Karpas-422 (cell line): ENCODE measurements around the gene CASK. TPM values are rescaled to one million over a fixed set of nuclear protein-coding genes. Genes with fewer than 3 reads are reported as not detected.
"Not testable (repeated sequence)": the region's sequence is repeated elsewhere in the genome, so short reads cannot be mapped to it uniquely, and the experiment has no call there.

Experiments
- DNase-seq: peaks from one replicate; pipeline ENCODE4 v3.0.0-alpha.2; 2015
- H2AFZ ChIP-seq: fragments of 200-600 bp; sonication (generic); 2 replicates; pipeline ENCODE4 v1.6.1; 2014; ENCODE audit warnings: antibody characterized with exemption, low read length, mixed read lengths
- H3K27ac ChIP-seq: fragments of 200-600 bp; sonication (generic); 2 replicates; pipeline ENCODE4 v1.5.1; 2014; ENCODE audit warnings: mild to moderate bottlenecking, low read length, moderate library complexity
- H3K27me3 ChIP-seq: fragments of 200-600 bp; sonication (generic); 2 replicates; pipeline ENCODE4 v1.6.1; 2014; ENCODE audit warnings: low read length, mixed read lengths
- H3K36me3 ChIP-seq: fragments of 200-600 bp; sonication (generic); 2 replicates; pipeline ENCODE4 v1.6.1; 2014; ENCODE audit warnings: low read length, mixed read lengths; ENCODE audit not compliant: insufficient read depth
- H3K4me1 ChIP-seq: fragments of 200-600 bp; sonication (generic); 2 replicates; pipeline ENCODE4 v1.6.1; 2014; ENCODE audit warnings: mild to moderate bottlenecking, low read length, mixed read lengths
- H3K4me2 ChIP-seq: fragments of 200-600 bp; sonication (generic); 2 replicates; pipeline ENCODE4 v1.6.1; 2014; ENCODE audit warnings: low read length, low read depth, mild to moderate bottlenecking; ENCODE audit not compliant: poor library complexity, severe bottlenecking
- H3K4me3 ChIP-seq: fragments of 200-600 bp; sonication (generic); 2 replicates; pipeline ENCODE4 v1.5.1; 2014; ENCODE audit warnings: mild to moderate bottlenecking, antibody characterized with exemption, low read length, mixed read lengths
- H3K79me2 ChIP-seq: fragments of 200-600 bp; sonication (generic); 2 replicates; pipeline ENCODE4 v1.6.1; 2014; ENCODE audit warnings: mild to moderate bottlenecking, low read length, mixed read lengths
- H3K9ac ChIP-seq: fragments of 200-600 bp; sonication (generic); 2 replicates; pipeline ENCODE4 v1.6.0; 2014; ENCODE audit warnings: low read length
- H3K9me2 ChIP-seq: fragments of 200-600 bp; sonication (generic), shearing (Covaris generic); replicated peaks from 2 replicates; pipeline ENCODE4 v1.6.0; 2014; ENCODE audit warnings: mild to moderate bottlenecking, low read length, moderate library complexity; ENCODE audit not compliant: insufficient read depth
- H3K9me3 ChIP-seq: fragments of 300-700, 200-600 bp; sonication (generic); 2 replicates; pipeline ENCODE4 v1.6.1; 2014; ENCODE audit warnings: low read length, mixed read lengths
- H4K20me1 ChIP-seq: fragments of 200-600 bp; sonication (generic); 2 replicates; pipeline ENCODE4 v1.6.1; 2014; ENCODE audit warnings: mild to moderate bottlenecking, antibody characterized with exemption, low read length, low read depth; ENCODE audit not compliant: insufficient read depth
- total RNA-seq: library from RNA; depleted of rRNA; stranded (reverse); fragments of >200 nt; shearing (Covaris generic); gene quantifications from 2 replicates; pipeline ENCODE4 v1.2.3, GENCODE V29; 2014; ENCODE audit warnings: low replicate concordance

CASK gene
- total RNA-seq, 1 experiment from 2014 or later, result not detected

- no peaks in the 10 kb centered on the region for H3K36me3 ChIP-seq
- no peak overlapping the region for H2AFZ ChIP-seq
- no peak overlapping the region for H3K4me2 ChIP-seq
- H3K27ac ChIP-seq, result no peak overlapping the region
- H3K4me1 ChIP-seq, result no peaks in the 10 kb centered on the region
- no peak for DNase-seq
- H3K9ac ChIP-seq, result no peak overlapping the region
- no peaks in the 10 kb centered on the region for H3K9me2 ChIP-seq
- H3K27me3 ChIP-seq, result no peaks in the 10 kb centered on the region
- H4K20me1 ChIP-seq, result no peaks in the 10 kb centered on the region
- H3K9me3 ChIP-seq, result no peaks in the 10 kb centered on the region
- H3K79me2 ChIP-seq, result no peaks in the 10 kb centered on the region
- no peak overlapping the region for H3K4me3 ChIP-seq
Observed at GRCh38 chrX:41516456-41516855, 406.9 kb downstream of the CASK start.

DNA sequence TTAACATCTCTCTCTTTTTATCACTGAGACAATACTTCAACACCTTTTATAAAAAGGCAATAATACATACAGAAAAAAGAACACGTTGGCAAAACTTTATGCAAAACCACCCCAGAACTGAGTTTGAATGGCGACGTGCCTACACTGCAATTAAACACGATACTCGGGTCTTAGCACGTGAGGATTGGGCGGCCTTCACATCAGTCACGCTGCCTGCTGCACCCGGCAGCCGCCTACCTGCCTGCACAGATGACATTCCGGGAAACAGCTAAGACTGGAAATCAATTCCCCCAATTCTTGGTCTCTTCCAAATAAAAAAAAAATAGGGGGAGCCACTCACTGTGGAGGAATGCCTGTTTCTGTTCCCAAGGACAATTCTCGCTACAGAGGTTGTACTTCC, 408.0 kb downstream of the CASK start:
- Histone ChIP-seq H3K9me3 (no peaks in the 10 kb centered on the region), H3K4me1 (no peaks in the 10 kb centered on the region), H3K9ac (no peak overlapping the region), H3K27ac (no peak overlapping the region), H3K4me3 (no peak overlapping the region), H3K4me2 (no peak overlapping the region), H2AFZ (no peak overlapping the region), H4K20me1 (no peaks in the 10 kb centered on the region), H3K27me3 (no peaks in the 10 kb centered on the region), H3K9me2 (no peaks in the 10 kb centered on the region), H3K79me2 (no peaks in the 10 kb centered on the region), H3K36me3 (no peaks in the 10 kb centered on the region)
- DNase-seq, result no peak

GRCh38 chrX:41514179-41514578, 409.2 kb downstream of the CASK start:
- H3K9me3 ChIP-seq, result no peaks in the 10 kb centered on the region
- no peak overlapping the region for H3K4me3 ChIP-seq
- no peaks in the 10 kb centered on the region for H4K20me1 ChIP-seq
- no peak overlapping the region for H2AFZ ChIP-seq
- no peaks in the 10 kb centered on the region for H3K79me2 ChIP-seq
- no peaks in the 10 kb centered on the region for H3K27me3 ChIP-seq
- H3K4me2 ChIP-seq, result no peak overlapping the region
- no peak overlapping the region for H3K27ac ChIP-seq
- H3K9me2 ChIP-seq, result no peaks in the 10 kb centered on the region
- H3K36me3 ChIP-seq, result no peaks in the 10 kb centered on the region
- no peaks in the 10 kb centered on the region for H3K4me1 ChIP-seq
- H3K9ac ChIP-seq, result no peak overlapping the region
- DNase-seq, result no peak

DNA sequence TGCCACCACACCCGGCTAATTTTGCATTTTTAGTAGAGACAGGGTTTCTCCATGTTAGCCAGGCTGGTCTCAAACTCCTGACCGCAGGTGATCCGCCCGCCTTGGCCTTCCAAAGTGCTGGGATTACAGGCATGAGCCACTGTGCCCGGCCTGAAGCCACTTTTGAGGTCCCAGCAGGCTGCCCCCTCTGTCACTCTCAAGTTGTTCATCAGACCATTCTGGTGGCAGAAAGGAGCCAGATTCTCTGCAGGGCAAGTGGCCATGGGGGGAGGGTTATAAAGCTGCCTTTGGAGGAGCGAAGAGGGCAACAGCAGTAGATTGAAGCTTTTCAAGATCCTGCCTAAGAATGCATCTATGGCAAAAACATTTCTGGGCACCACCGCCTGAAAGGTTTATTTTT, 410.5 kb downstream of the CASK start:
- not testable (repeated sequence) for H3K79me2 ChIP-seq, H4K20me1 ChIP-seq, H3K9ac ChIP-seq, DNase-seq, H3K27me3 ChIP-seq, H3K27ac ChIP-seq, H3K4me1 ChIP-seq, H3K9me3 ChIP-seq, H3K4me3 ChIP-seq, H2AFZ ChIP-seq, H3K4me2 ChIP-seq, H3K9me2 ChIP-seq, H3K36me3 ChIP-seq

DNA sequence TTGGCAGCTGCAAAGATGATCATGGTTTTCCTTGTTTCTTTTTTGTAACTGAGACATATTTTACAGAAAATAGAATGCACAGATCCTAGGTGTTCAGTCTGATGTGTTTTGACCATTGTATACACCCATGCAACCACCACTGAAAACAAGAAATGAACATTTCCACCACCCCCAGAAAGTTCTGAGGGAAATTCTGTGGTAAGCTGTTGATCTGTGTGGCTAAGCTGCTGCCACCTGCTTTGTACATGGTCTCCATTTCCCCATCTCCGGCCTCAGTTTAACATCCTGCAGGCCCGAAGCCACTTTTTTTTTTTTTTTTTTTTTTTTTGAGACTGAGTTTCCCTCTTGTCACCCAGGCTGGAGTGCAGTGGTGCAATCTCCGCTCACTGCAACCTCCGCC, 411.0 kb downstream of the CASK start:
- Histone ChIP-seq H3K9ac (no peak overlapping the region), H3K4me2 (no peak overlapping the region), H3K9me2 (no peaks in the 10 kb centered on the region), H3K79me2 (no peaks in the 10 kb centered on the region), H3K27ac (no peak overlapping the region), H3K9me3 (no peaks in the 10 kb centered on the region), H3K27me3 (no peaks in the 10 kb centered on the region), H3K4me3 (no peak overlapping the region), H3K4me1 (no peaks in the 10 kb centered on the region), H2AFZ (no peak overlapping the region), H4K20me1 (no peaks in the 10 kb centered on the region), H3K36me3 (no peaks in the 10 kb centered on the region)
- DNase-seq, result no peak

GRCh38 chrX:41507919-41508318, 415.4 kb downstream of the CASK start:
- Histone ChIP-seq H3K79me2 (no peaks in the 10 kb centered on the region), H4K20me1 (no peaks in the 10 kb centered on the region), H3K9me2 (no peaks in the 10 kb centered on the region), H3K9me3 (no peaks in the 10 kb centered on the region), H3K27me3 (no peaks in the 10 kb centered on the region), H3K9ac (no peak overlapping the region), H3K4me3 (no peak overlapping the region), H3K4me1 (no peaks in the 10 kb centered on the region), H3K4me2 (no peak overlapping the region), H3K27ac (no peak overlapping the region), H2AFZ (no peak overlapping the region), H3K36me3 (no peaks in the 10 kb centered on the region)
- no peak for DNase-seq

DNA sequence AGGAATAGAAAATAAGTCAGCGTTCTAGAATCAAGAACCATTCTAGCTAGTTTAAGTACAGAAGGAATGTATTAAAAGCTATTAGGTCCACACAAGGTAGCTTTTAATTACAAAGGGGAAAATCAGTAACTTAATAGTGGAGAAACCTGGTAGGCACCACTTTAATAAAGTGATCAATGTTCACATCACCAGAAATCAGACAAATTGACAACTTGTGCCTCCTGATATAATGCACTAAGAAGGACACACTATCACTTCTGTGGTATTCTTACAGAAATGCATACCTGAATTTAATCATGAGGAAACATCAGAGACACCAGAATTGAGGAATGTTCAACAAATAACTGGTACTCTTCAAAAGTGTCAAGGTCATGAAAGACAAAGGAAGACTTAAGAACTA, 421.4 kb downstream of the CASK start:
- Histone ChIP-seq H2AFZ (no peak overlapping the region), H3K27me3 (no peaks in the 10 kb centered on the region), H3K4me3 (no peak overlapping the region), H4K20me1 (no peaks in the 10 kb centered on the region), H3K79me2 (no peaks in the 10 kb centered on the region), H3K4me2 (no peak overlapping the region), H3K9me2 (no peaks in the 10 kb centered on the region), H3K27ac (no peak overlapping the region), H3K36me3 (no peaks in the 10 kb centered on the region), H3K9me3 (no peaks in the 10 kb centered on the region), H3K9ac (no peak overlapping the region), H3K4me1 (no peaks in the 10 kb centered on the region)
- no peak for DNase-seq

DNA sequence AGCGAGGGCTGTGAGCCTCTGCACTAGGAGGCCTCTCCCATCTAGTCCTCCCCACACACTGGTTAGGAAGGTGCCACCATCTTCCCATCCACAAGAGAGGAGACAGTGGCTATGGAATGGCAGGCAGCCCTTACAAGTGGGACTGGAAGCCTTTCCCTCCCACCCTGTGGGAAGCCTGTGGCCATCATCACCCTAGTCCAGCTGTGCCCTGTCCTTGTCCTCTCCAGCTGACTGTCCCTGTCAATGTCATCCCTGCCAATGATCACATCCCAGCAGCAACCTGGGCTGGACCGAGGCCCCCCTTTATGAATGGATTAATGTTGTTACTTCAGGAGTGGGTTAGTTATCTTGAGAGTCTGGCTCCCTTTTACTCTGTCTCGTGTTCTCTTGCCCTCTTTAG, 423.4 kb downstream of the CASK start:
- no peaks in the 10 kb centered on the region for H3K36me3 ChIP-seq
- H3K9me3 ChIP-seq, result no peaks in the 10 kb centered on the region
- H4K20me1 ChIP-seq, result no peaks in the 10 kb centered on the region
- no peak overlapping the region for H3K9ac ChIP-seq
- H3K79me2 ChIP-seq, result no peaks in the 10 kb centered on the region
- no peak overlapping the region for H3K4me2 ChIP-seq
- no peak overlapping the region for H3K4me3 ChIP-seq
- no peaks in the 10 kb centered on the region for H3K27me3 ChIP-seq
- no peaks in the 10 kb centered on the region for H3K9me2 ChIP-seq
- DNase-seq, result no peak
- no peaks in the 10 kb centered on the region for H3K4me1 ChIP-seq
- no peak overlapping the region for H2AFZ ChIP-seq
- no peak overlapping the region for H3K27ac ChIP-seq

DNA sequence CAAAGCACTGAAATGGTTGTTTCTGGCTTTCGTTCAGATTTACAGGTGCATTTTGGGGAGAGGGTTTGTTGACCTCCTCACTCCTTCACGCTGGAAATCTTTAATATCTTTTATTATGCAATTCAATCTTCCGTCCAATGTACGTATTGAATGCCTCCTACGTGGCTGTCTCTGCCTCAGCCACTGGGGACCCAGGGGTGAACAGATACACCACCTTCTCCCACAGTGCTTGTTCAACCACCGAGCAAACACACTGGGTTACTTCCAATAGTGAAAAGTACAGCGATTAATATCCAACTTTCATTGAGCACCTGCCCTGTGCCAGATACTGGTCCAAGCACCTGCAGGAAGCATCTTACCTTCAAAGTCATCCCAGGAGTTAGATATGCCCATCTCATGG, 424.2 kb downstream of the CASK start:
- Histone ChIP-seq H3K27ac (no peak overlapping the region), H3K36me3 (no peaks in the 10 kb centered on the region), H3K4me1 (no peaks in the 10 kb centered on the region), H4K20me1 (no peaks in the 10 kb centered on the region), H3K79me2 (no peaks in the 10 kb centered on the region), H3K4me2 (no peak overlapping the region), H3K9ac (no peak overlapping the region), H2AFZ (no peak overlapping the region), H3K9me3 (no peaks in the 10 kb centered on the region), H3K27me3 (no peaks in the 10 kb centered on the region), H3K4me3 (no peak overlapping the region), H3K9me2 (no peaks in the 10 kb centered on the region)
- no peak for DNase-seq
